ENCODE measurements around the gene CFAP161. TPM values are rescaled to one million over a fixed set of nuclear protein-coding genes. Genes with fewer than 3 reads are reported as not detected.

Gene CFAP161
- polyA plus RNA-seq (2013) = not detected in 2 replicates

DNA sequence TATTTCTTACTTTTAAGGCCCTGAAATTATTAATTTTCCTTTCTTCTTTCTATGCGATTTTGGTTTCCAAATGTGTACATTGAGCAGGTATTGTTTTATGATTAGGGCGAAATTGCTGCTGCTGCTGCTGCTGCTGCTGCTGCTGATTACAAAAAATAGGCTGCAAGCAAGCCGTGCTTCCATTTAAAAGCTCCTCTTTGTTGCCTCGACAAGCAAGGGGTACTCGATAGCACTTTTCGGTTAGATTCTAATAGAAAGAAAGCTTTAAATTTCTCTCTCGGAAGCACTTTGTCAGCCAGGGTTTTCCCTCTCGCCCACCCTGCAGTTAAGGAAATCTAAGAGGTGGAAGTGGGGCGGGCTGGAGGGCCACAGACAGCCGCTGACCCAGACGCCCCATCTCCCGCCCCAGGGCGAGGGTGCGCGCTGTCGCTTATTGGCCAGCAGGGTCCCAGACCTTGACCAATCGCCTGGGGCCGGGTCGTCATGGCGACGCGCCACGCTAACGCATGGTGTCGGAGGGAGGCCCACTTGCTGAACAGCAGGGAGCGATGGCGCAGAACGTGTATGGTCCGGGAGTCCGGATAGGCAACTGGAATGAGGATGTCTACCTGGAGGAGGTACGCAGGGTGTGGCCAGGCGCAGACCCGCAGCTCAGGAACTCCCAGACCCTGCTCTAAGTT, at the start of gene CFAP161:
CFAP161 (plus strand) TSS at position 489 of the 680 bp plus-strand sequence; CDS start at position 549, 60 bp downstream.
- H2BK120ac ChIP-seq (ENCODE audit: insufficient read depth, low read length, poor library complexity) = no peak within 1 kb of the TSS
- H3K36me3 ChIP-seq (ENCODE audit: control insufficient read depth in 1 of 2, insufficient read depth in 2 of 2, low read length in 2 of 2) = no peaks in the 10 kb centered on the region
- WGBS (ENCODE audit: extremely low coverage, insufficient coverage, insufficient read length) = no CpG with 5 or more reads among the region's 33 CpGs
- H3K23ac ChIP-seq (ENCODE audit: low read length) = no peak within 1 kb of the TSS
- no peak within 1 kb of the TSS for H3K4ac ChIP-seq (ENCODE audit: low read depth, low read length)
- H4K8ac ChIP-seq (ENCODE audit: low read depth, low read length) = no peak within 1 kb of the TSS
- no peak within 1 kb of the TSS for H3K27ac ChIP-seq (ENCODE audit: low read depth, low read length)
- no peak within 1 kb of the TSS for H2BK12ac ChIP-seq (ENCODE audit: low read length)
- peak; percentile 48 to 69 for DNase-seq
- no peaks in the 10 kb centered on the region for H3K27me3 ChIP-seq (ENCODE audit: insufficient read depth, low read length)
- H3K9me3 ChIP-seq (ENCODE audit: insufficient read depth, low read depth, low read length) = no peaks in the 10 kb centered on the region
- peak within 1 kb of the TSS; percentile 47 for H3K4me2 ChIP-seq (ENCODE audit: low read length)
- H4K91ac ChIP-seq (ENCODE audit: low read depth, low read length) = no peak within 1 kb of the TSS
- H2BK5ac ChIP-seq (ENCODE audit: low read depth, low read length, poor library complexity) = no peak within 1 kb of the TSS
- H3K4me1 ChIP-seq (ENCODE audit: control insufficient read depth in 1 of 2, insufficient read depth in 2 of 2, low read length in 2 of 2) = peaks cover 2 to 3% of the 10 kb centered on the region in 2 experiments
- no peak within 1 kb of the TSS for H2AK5ac ChIP-seq (ENCODE audit: low read length)
- no peak within 1 kb of the TSS for H3K9ac ChIP-seq (ENCODE audit: low read length)
- H2AFZ ChIP-seq (ENCODE audit: insufficient read depth, low read length, poor library complexity) = no peak within 1 kb of the TSS
- no peaks in the 10 kb centered on the region for H3K79me1 ChIP-seq (ENCODE audit: low read length)
- no peak within 1 kb of the TSS for H3K4me3 ChIP-seq (ENCODE audit: low read depth, low read length)
- H3K14ac ChIP-seq (ENCODE audit: low read length) = no peak within 1 kb of the TSS
- H3K79me2 ChIP-seq (ENCODE audit: control insufficient read depth, insufficient read depth, low read length, poor library complexity) = no peaks in the 10 kb centered on the region
- no peak within 1 kb of the TSS for H4K12ac ChIP-seq (ENCODE audit: low read depth, low read length)
- no peak within 1 kb of the TSS for H3K18ac ChIP-seq (ENCODE audit: low read length)

- no peaks in the 10 kb centered on the region for H3K79me2 ChIP-seq (ENCODE audit: control insufficient read depth, insufficient read depth, low read length, poor library complexity)
- no peak overlapping the region for H3K4ac ChIP-seq (ENCODE audit: low read depth, low read length)
- H3K79me1 ChIP-seq (ENCODE audit: low read length) = no peaks in the 10 kb centered on the region
- H4K91ac ChIP-seq (ENCODE audit: low read depth, low read length) = no peak overlapping the region
- H2BK120ac ChIP-seq (ENCODE audit: insufficient read depth, low read length, poor library complexity) = no peak overlapping the region
- no peak overlapping the region for H2BK5ac ChIP-seq (ENCODE audit: low read depth, low read length, poor library complexity)
- no peaks in the 10 kb centered on the region for H3K36me3 ChIP-seq (ENCODE audit: control insufficient read depth in 1 of 2, insufficient read depth in 2 of 2, low read length in 2 of 2)
- H2AK5ac ChIP-seq (ENCODE audit: low read length) = no peak overlapping the region
- H4K12ac ChIP-seq (ENCODE audit: low read depth, low read length) = no peak overlapping the region
- no peaks in the 10 kb centered on the region for H3K4me1 ChIP-seq (ENCODE audit: control insufficient read depth in 1 of 2, insufficient read depth in 2 of 2, low read length in 2 of 2)
- no peaks in the 10 kb centered on the region for H3K9me3 ChIP-seq (ENCODE audit: insufficient read depth, low read depth, low read length)
- H3K4me3 ChIP-seq (ENCODE audit: low read depth, low read length) = no peak overlapping the region
- H3K18ac ChIP-seq (ENCODE audit: low read length) = no peak overlapping the region
- H3K27ac ChIP-seq (ENCODE audit: low read depth, low read length) = no peak overlapping the region
- peak overlapping the region; percentile 22 for H3K9ac ChIP-seq (ENCODE audit: low read length)
- no peak overlapping the region for H2BK12ac ChIP-seq (ENCODE audit: low read length)
- H3K4me2 ChIP-seq (ENCODE audit: low read length) = no peak overlapping the region
- DNase-seq = no peak
- H4K8ac ChIP-seq (ENCODE audit: low read depth, low read length) = no peak overlapping the region
- no peaks in the 10 kb centered on the region for H3K27me3 ChIP-seq (ENCODE audit: insufficient read depth, low read length)
- H2AFZ ChIP-seq (ENCODE audit: insufficient read depth, low read length, poor library complexity) = no peak overlapping the region
- H3K23ac ChIP-seq (ENCODE audit: low read length) = no peak overlapping the region
- H3K14ac ChIP-seq (ENCODE audit: low read length) = no peak overlapping the region
- WGBS (ENCODE audit: extremely low coverage, insufficient coverage, insufficient read length) = no CpG with 5 or more reads among the region's 4 CpGs
Observed at GRCh38 chr15:81084716-81085115, 49.4 kb upstream of the CFAP161 start.

- no peak overlapping the region for H2AK5ac ChIP-seq (ENCODE audit: low read length)
- no peak overlapping the region for H3K18ac ChIP-seq (ENCODE audit: low read length)
- H2AFZ ChIP-seq (ENCODE audit: insufficient read depth, low read length, poor library complexity) = no peak overlapping the region
- no peaks in the 10 kb centered on the region for H3K79me1 ChIP-seq (ENCODE audit: low read length)
- no peaks in the 10 kb centered on the region for H3K4me1 ChIP-seq (ENCODE audit: control insufficient read depth in 1 of 2, insufficient read depth in 2 of 2, low read length in 2 of 2)
- no CpG with 5 or more reads among the region's 2 CpGs for WGBS (ENCODE audit: extremely low coverage, insufficient coverage, insufficient read length)
- H3K4ac ChIP-seq (ENCODE audit: low read depth, low read length) = no peak overlapping the region
- H4K8ac ChIP-seq (ENCODE audit: low read depth, low read length) = no peak overlapping the region
- H3K9ac ChIP-seq (ENCODE audit: low read length) = no peak overlapping the region
- no peak overlapping the region for H2BK5ac ChIP-seq (ENCODE audit: low read depth, low read length, poor library complexity)
- no peak overlapping the region for H4K12ac ChIP-seq (ENCODE audit: low read depth, low read length)
- no peaks in the 10 kb centered on the region for H3K79me2 ChIP-seq (ENCODE audit: control insufficient read depth, insufficient read depth, low read length, poor library complexity)
- H2BK120ac ChIP-seq (ENCODE audit: insufficient read depth, low read length, poor library complexity) = no peak overlapping the region
- no peak overlapping the region for H3K27ac ChIP-seq (ENCODE audit: low read depth, low read length)
- no peak for DNase-seq
- H3K36me3 ChIP-seq (ENCODE audit: control insufficient read depth in 1 of 2, insufficient read depth in 2 of 2, low read length in 2 of 2) = no peaks in the 10 kb centered on the region
- H3K27me3 ChIP-seq (ENCODE audit: insufficient read depth, low read length) = no peaks in the 10 kb centered on the region
- H3K23ac ChIP-seq (ENCODE audit: low read length) = no peak overlapping the region
- H3K4me3 ChIP-seq (ENCODE audit: low read depth, low read length) = no peak overlapping the region
- no peak overlapping the region for H2BK12ac ChIP-seq (ENCODE audit: low read length)
- H3K14ac ChIP-seq (ENCODE audit: low read length) = no peak overlapping the region
- H3K4me2 ChIP-seq (ENCODE audit: low read length) = no peak overlapping the region
- no peak overlapping the region for H4K91ac ChIP-seq (ENCODE audit: low read depth, low read length)
- H3K9me3 ChIP-seq (ENCODE audit: insufficient read depth, low read depth, low read length) = no peaks in the 10 kb centered on the region
Observed at GRCh38 chr15:81085213-81085612, 48.9 kb upstream of the CFAP161 start.

- Histone ChIP-seq H3K79me2 (ENCODE audit: control insufficient read depth, insufficient read depth, low read length, poor library complexity) (no peaks in the 10 kb centered on the region), H3K9me3 (ENCODE audit: insufficient read depth, low read depth, low read length) (no peaks in the 10 kb centered on the region), H4K91ac (ENCODE audit: low read depth, low read length) (no peak overlapping the region), H3K36me3 (ENCODE audit: control insufficient read depth in 1 of 2, insufficient read depth in 2 of 2, low read length in 2 of 2) (no peaks in the 10 kb centered on the region), H2AFZ (ENCODE audit: insufficient read depth, low read length, poor library complexity) (no peak overlapping the region), H3K4ac (ENCODE audit: low read depth, low read length) (no peak overlapping the region), H2BK120ac (ENCODE audit: insufficient read depth, low read length, poor library complexity) (no peak overlapping the region), H4K8ac (ENCODE audit: low read depth, low read length) (no peak overlapping the region), H3K4me2 (ENCODE audit: low read length) (no peak overlapping the region), H3K4me1 (ENCODE audit: control insufficient read depth in 1 of 2, insufficient read depth in 2 of 2, low read length in 2 of 2) (no peaks in the 10 kb centered on the region), H2BK12ac (ENCODE audit: low read length) (no peak overlapping the region), H3K23ac (ENCODE audit: low read length) (no peak overlapping the region), H2BK5ac (ENCODE audit: low read depth, low read length, poor library complexity) (no peak overlapping the region), H3K27ac (ENCODE audit: low read depth, low read length) (no peak overlapping the region), H3K79me1 (ENCODE audit: low read length) (no peaks in the 10 kb centered on the region), H3K27me3 (ENCODE audit: insufficient read depth, low read length) (no peaks in the 10 kb centered on the region), H3K4me3 (ENCODE audit: low read depth, low read length) (no peak overlapping the region), H2AK5ac (ENCODE audit: low read length) (no peak overlapping the region), H3K14ac (ENCODE audit: low read length) (no peak overlapping the region), H3K18ac (ENCODE audit: low read length) (no peak overlapping the region), H3K9ac (ENCODE audit: low read length) (no peak overlapping the region), H4K12ac (ENCODE audit: low read depth, low read length) (no peak overlapping the region)
- no CpG with 5 or more reads among the region's 5 CpGs for WGBS (ENCODE audit: extremely low coverage, insufficient coverage, insufficient read length)
- no peak for DNase-seq
Observed at GRCh38 chr15:81085898-81086297, 48.2 kb upstream of the CFAP161 start.

Measured in trophoblast cell (in vitro differentiated cells and primary cell).